Ovary (tissue), 9 donors: ENCODE measurements around the gene DLX1. TPM values are rescaled to one million over a fixed set of nuclear protein-coding genes. Genes with fewer than 3 reads are reported as not detected.

ENCODE experiments used
- DNase-seq, 5 donors: peaks; one replicate each; pipeline ENCODE4 v3.0.0-alpha.2; 2019 to 2020
- H3K27ac ChIP-seq, 2 donors: fragments of 200-600 bp; one replicate each; pipeline versions ENCODE4 v1.5.1 to v1.8.0; 2019 to 2022
- H3K27me3 ChIP-seq: fragments of 200-600 bp; one replicate; pipeline ENCODE4 v1.8.0; 2022
- H3K36me3 ChIP-seq: fragments of 200-600 bp; sonication (generic); one replicate; pipeline ENCODE4 v1.5.1; 2019
- H3K4me1 ChIP-seq: one replicate; pipeline ENCODE4 v1.8.1; 2013; ENCODE audit warnings: mild to moderate bottlenecking, moderate library complexity; ENCODE audit not compliant: insufficient read depth
- H3K4me3 ChIP-seq: fragments of 200-600 bp; sonication (generic); one replicate; pipeline ENCODE4 v1.5.1; 2017
- H3K9me3 ChIP-seq, 2 donors: fragments of 200-600 bp in 1 of 2; sonication (generic) in 1 of 2; one replicate each; pipeline versions ENCODE4 v1.5.1 to v1.8.1; 2013 to 2019; ENCODE audit warnings: mild to moderate bottlenecking in 1 of 2, moderate library complexity in 1 of 2
- CTCF ChIP-seq, 3 donors: fragments of 450-650 bp in 2 of 3; fragments of 200-600 bp in 1 of 3; IDR thresholded peaks; one replicate each; pipeline versions ENCODE4 v1.5.1 to v1.8.0; 2016 to 2022; ENCODE audit warnings: antibody characterized with exemption in 3 of 3, mild to moderate bottlenecking in 1 of 3
- EP300 ChIP-seq: sonication (generic); formaldehyde crosslinking; IDR thresholded peaks from one replicate; pipeline ENCODE4 v1.6.1; 2017; ENCODE audit warnings: antibody characterized with exemption
- POLR2A ChIP-seq: fragments of 450-650 bp; IDR thresholded peaks from one replicate; pipeline ENCODE4 v1.6.1; 2017; ENCODE audit warnings: antibody characterized with exemption, mild to moderate bottlenecking, moderate library complexity
- WGBS, 3 donors: extraction: QIAGEN DNeasy Blood & Tissue Kit in 1 of 3; methylation state at CpG; one replicate each; pipeline versions ENCODE4 v1.1.5 to v1.1.7; 2013 to 2017; 5-methylcytosine and 5-hydroxymethylcytosine counted together
- intact Hi-C, 4 donors: fragments of 100-400 bp; cut with DNase I; formaldehyde crosslinking; loops; one replicate each; pipeline versions ENCODE4 v1.11.0 to v1.15.1; 2022 to 2023
- polyA plus RNA-seq, 2 donors: library from polyadenylated mRNA; stranded (reverse); fragments of 200-250 nt in 1 of 2; fragments of 350-450 nt in 1 of 2; fragmentation: Illumina TruSeq in 1 of 2; extraction: RNeasy Lipid Tissue Mini Kit (QIAGEN cat#74804) in 1 of 2; gene quantifications; one replicate each; pipeline ENCODE4 v1.2.3, GENCODE V29; 2013 to 2014
- total RNA-seq, 7 donors: library from RNA; depleted of rRNA in 2 of 7; stranded (reverse); fragments of >200 nt in 2 of 7; fragmentation: NEBNext Ultra II Directional in 3 of 7; extraction: Animal tissue kit (Norgen Biotek cat#: 25700) in 3 of 7; gene quantifications; one replicate each; pipeline versions ENCODE4 v1.1.0 to v1.2.4, GENCODE V29; 2016 to 2023
- donor health status: DM: no; HTN: no; CAD: no; lungs with moderate emphysema.
- donor health status: DM: no; HTN: no; CAD: no.
- donor health status: Bipolar disorder and iron deficiency.
- donor health status: DM: yes; HTN: yes; CAD: no.
- donor health status: DM: no; HTN: no; CAD: no.
- donor health status: DM: yes; HTN: yes; CAD: no.

DLX1 gene
- total and polyA plus RNA-seq, 9 donors, result 0.07 to 0.20 (median 0.17) TPM; not detected in 5

- Histone ChIP-seq H3K4me1 (peaks cover 15% of the 10 kb centered on the region), H3K9me3 (no peaks in the 10 kb centered on the region), H3K27me3 (peaks cover 20% of the 10 kb centered on the region), H3K27ac (no peak overlapping the region), H3K4me3 (peak overlapping the region; percentile 40), H3K36me3 (no peaks in the 10 kb centered on the region)
- DNase-seq, result peak in 2 of 5 donors; percentile 24 to 46
- WGBS, 3 donors, result 2 to 5% (median 3%) methylated on average over 35 to 36 of the region's 36 CpGs
- no peak for TF ChIP-seq POLR2A
- TF ChIP-seq EP300, result no peak
- intact Hi-C loops, result loop anchor here (2.0 to 10.0 kb wide), 5 partner anchors 289 to 527 kb away; no protein-coding TSS in a partner anchor
Measured at GRCh38 chr2:172101821-172102390, 16.6 kb downstream of the DLX1 start.

GRCh38 chr2:172102391-172103359 is 17.4 kb downstream of the DLX1 start, which contains the start of gene DLX2:
Gene DLX2, minus strand, starts transcription at chr2:172102900. Its CDS starts 362 bp downstream, at chr2:172102538.
- no peak for TF ChIP-seq EP300
- TF ChIP-seq CTCF (IDR thresholded peaks at IDR 0.05), result no peak
- no peak for TF ChIP-seq POLR2A
- Histone ChIP-seq H3K9me3 (no peaks in the 10 kb centered on the region), H3K4me1 (peaks cover 12% of the 10 kb centered on the region), H3K27ac (no peak within 1 kb of the TSS), H3K36me3 (no peaks in the 10 kb centered on the region), H3K4me3 (peak within 1 kb of the TSS; percentile 40), H3K27me3 (peaks cover 20% of the 10 kb centered on the region)
- peak; percentile 62 to 83 (median 68) for DNase-seq
- intact Hi-C loops, result loop anchor here (2.0 to 10.0 kb wide), 5 partner anchors 290 to 528 kb away; no protein-coding TSS in a partner anchor
- WGBS, 3 donors, result 1 to 2% (median 1%) methylated on average over 56 to 74 of the region's 74 CpGs

- Histone ChIP-seq H3K27me3 (peaks cover 17% of the 10 kb centered on the region), H3K4me3 (no peak overlapping the region), H3K36me3 (no peaks in the 10 kb centered on the region), H3K9me3 (no peaks in the 10 kb centered on the region), H3K27ac (no peak overlapping the region), H3K4me1 (peaks cover 14% of the 10 kb centered on the region)
- TF ChIP-seq CTCF (IDR thresholded peaks at IDR 0.05) (peak in 2 of 3 donors; percentile 47 to 54), EP300 (no peak), POLR2A (no peak)
- DNase-seq, result peak; percentile 64 to 89 (median 68)
- intact Hi-C loops, result loop anchor here (2.0 to 10.0 kb wide), 5 partner anchors 291 to 529 kb away; no protein-coding TSS in a partner anchor
- WGBS, 3 donors, result 5 to 7% (median 5%) methylated on average over 25 of the region's 25 CpGs
Measured at GRCh38 chr2:172103471-172104272, 18.4 kb downstream of the DLX1 start.

- no peaks in the 10 kb centered on the region for H3K9me3 ChIP-seq
- H3K27ac ChIP-seq, result no peak overlapping the region
- H3K4me1 ChIP-seq, result peaks cover 9% of the 10 kb centered on the region
- no peaks in the 10 kb centered on the region for H3K36me3 ChIP-seq
- intact Hi-C loops, result loop anchor here (5.0 to 10.0 kb wide), 4 partner anchors 391 to 531 kb away; no protein-coding TSS in a partner anchor
- WGBS, 3 donors, result 9 to 14% (median 13%) methylated on average over 23 of the region's 23 CpGs
- DNase-seq, result no peak
- H3K4me3 ChIP-seq, result no peak overlapping the region
- peaks cover 5% of the 10 kb centered on the region for H3K27me3 ChIP-seq
- no peak for TF ChIP-seq POLR2A
- TF ChIP-seq EP300, result no peak
- no peak for TF ChIP-seq CTCF (IDR thresholded peaks at IDR 0.05)
Measured at GRCh38 chr2:172105471-172106107, 20.3 kb downstream of the DLX1 start.
